Karpas-422 (cell line): Measurements from ENCODE around the gene MSRB2. TPM values are rescaled to one million over a fixed set of nuclear protein-coding genes. Genes with fewer than 3 reads are reported as not detected.
"Not testable (repeated sequence)": the region's sequence is repeated elsewhere in the genome, so short reads cannot be mapped to it uniquely, and the experiment has no call there.

Source experiments
- DNase-seq: peaks from one replicate; pipeline ENCODE4 v3.0.0-alpha.2; 2015
- H2AFZ ChIP-seq: fragments of 200-600 bp; sonication (generic); 2 replicates; pipeline ENCODE4 v1.6.1; 2014; ENCODE audit warnings: antibody characterized with exemption, low read length, mixed read lengths
- H3K27ac ChIP-seq: fragments of 200-600 bp; sonication (generic); 2 replicates; pipeline ENCODE4 v1.5.1; 2014; ENCODE audit warnings: mild to moderate bottlenecking, low read length, moderate library complexity
- H3K27me3 ChIP-seq: fragments of 200-600 bp; sonication (generic); 2 replicates; pipeline ENCODE4 v1.6.1; 2014; ENCODE audit warnings: low read length, mixed read lengths
- H3K36me3 ChIP-seq: fragments of 200-600 bp; sonication (generic); 2 replicates; pipeline ENCODE4 v1.6.1; 2014; ENCODE audit warnings: low read length, mixed read lengths; ENCODE audit not compliant: insufficient read depth
- H3K4me1 ChIP-seq: fragments of 200-600 bp; sonication (generic); 2 replicates; pipeline ENCODE4 v1.6.1; 2014; ENCODE audit warnings: mild to moderate bottlenecking, low read length, mixed read lengths
- H3K4me2 ChIP-seq: fragments of 200-600 bp; sonication (generic); 2 replicates; pipeline ENCODE4 v1.6.1; 2014; ENCODE audit warnings: low read length, low read depth, mild to moderate bottlenecking; ENCODE audit not compliant: poor library complexity, severe bottlenecking
- H3K4me3 ChIP-seq: fragments of 200-600 bp; sonication (generic); 2 replicates; pipeline ENCODE4 v1.5.1; 2014; ENCODE audit warnings: mild to moderate bottlenecking, antibody characterized with exemption, low read length, mixed read lengths
- H3K79me2 ChIP-seq: fragments of 200-600 bp; sonication (generic); 2 replicates; pipeline ENCODE4 v1.6.1; 2014; ENCODE audit warnings: mild to moderate bottlenecking, low read length, mixed read lengths
- H3K9ac ChIP-seq: fragments of 200-600 bp; sonication (generic); 2 replicates; pipeline ENCODE4 v1.6.0; 2014; ENCODE audit warnings: low read length
- H3K9me2 ChIP-seq: fragments of 200-600 bp; sonication (generic), shearing (Covaris generic); replicated peaks from 2 replicates; pipeline ENCODE4 v1.6.0; 2014; ENCODE audit warnings: mild to moderate bottlenecking, low read length, moderate library complexity; ENCODE audit not compliant: insufficient read depth
- H3K9me3 ChIP-seq: fragments of 300-700, 200-600 bp; sonication (generic); 2 replicates; pipeline ENCODE4 v1.6.1; 2014; ENCODE audit warnings: low read length, mixed read lengths
- H4K20me1 ChIP-seq: fragments of 200-600 bp; sonication (generic); 2 replicates; pipeline ENCODE4 v1.6.1; 2014; ENCODE audit warnings: mild to moderate bottlenecking, antibody characterized with exemption, low read length, low read depth; ENCODE audit not compliant: insufficient read depth
- total RNA-seq: library from RNA; depleted of rRNA; stranded (reverse); fragments of >200 nt; shearing (Covaris generic); gene quantifications from 2 replicates; pipeline ENCODE4 v1.2.3, GENCODE V29; 2014; ENCODE audit warnings: low replicate concordance

Gene MSRB2
- total RNA-seq, 1 experiment from 2014 or later = 12.3 TPM

DNA sequence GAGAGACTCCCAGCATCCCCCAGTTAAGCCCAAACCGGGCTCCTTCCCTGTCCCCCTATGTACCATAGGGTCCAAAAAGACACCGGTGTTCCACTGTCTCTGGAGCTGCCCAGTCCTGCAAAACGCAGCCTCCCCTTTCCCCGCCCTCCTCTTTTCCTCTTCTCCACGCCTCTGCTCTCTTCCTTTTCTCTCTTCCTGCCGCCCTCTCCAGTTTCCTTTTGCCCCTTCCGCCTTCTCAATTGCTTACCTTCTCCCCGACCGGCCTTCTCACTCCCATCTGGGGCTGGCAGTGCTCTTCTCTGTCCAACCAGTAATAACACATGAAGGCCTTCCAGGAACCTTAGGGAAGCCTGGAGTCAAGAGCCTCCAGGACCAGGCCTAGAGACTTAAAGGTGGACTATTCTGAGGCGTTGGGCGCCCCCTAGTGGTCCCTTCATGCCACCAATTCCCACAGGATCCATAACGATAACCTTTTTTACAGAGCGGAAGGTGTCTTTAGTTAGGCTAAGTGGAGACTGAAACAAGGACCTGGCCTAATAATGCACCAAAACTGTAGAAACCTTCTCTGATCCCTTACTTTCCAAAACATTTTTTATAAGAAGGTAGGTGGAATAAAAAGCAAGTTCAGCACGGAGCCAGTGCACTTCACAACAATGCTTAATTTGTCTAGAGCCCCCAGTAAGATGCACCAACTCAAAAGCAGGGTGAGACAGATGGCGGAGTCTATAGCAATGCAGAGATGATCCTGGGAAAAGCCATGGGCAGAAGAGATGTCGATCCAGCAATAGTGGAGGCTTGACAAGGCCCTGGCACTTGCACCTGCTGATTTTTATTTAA, 27.2 kb upstream of the MSRB2 start:
- Histone ChIP-seq H3K9me2 (no peaks in the 10 kb centered on the region), H4K20me1 (0 out of 2 replicates have a peak, but pooled peaks cover 3% of the 10 kb centered on the region), H3K27me3 (no peaks in the 10 kb centered on the region), H3K27ac (no peak overlapping the region), H2AFZ (no peak overlapping the region), H3K36me3 (no peaks in the 10 kb centered on the region), H3K9me3 (no peaks in the 10 kb centered on the region), H3K4me3 (no peak overlapping the region), H3K9ac (no peak overlapping the region), H3K79me2 (no peaks in the 10 kb centered on the region), H3K4me2 (no peak overlapping the region), H3K4me1 (no peaks in the 10 kb centered on the region)
- peak; percentile 88 for DNase-seq

DNA sequence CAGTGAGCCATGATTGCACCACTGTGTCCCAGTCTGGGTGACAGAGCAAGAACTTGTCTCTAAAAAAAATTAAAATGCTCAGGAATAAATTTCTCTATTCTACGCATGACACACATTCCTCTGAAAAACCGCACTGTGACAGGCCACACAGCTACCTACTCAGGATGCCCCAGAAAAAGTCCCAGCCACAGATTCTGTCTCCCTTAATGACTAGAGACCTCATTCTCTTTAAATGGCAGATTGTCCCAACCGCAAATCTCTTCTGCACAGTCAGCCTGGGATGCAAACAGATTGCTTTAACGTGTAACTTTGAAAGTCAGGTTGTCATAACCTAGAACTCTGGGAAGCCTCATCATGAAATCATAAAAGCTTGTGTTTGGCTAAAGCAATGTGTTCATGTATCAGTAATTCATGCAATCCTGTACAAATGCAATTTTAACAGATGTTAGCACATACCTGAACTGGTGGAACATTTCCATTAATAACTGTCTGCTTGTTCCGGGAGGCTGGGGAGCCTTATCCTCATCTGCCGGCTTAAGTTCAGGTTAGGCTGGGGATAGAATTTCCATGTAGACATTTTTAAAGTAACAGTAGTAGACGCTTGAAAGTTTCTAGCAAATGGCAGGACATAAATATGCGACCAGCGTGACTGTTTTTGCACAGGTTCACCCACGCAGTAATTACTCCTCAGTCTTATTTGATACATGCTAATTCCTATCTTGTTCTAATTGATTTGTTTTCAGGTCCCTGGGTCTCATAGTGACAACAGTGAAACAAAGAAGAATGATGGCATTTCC, 26.2 kb upstream of the MSRB2 start:
- Histone ChIP-seq H3K36me3 (no peaks in the 10 kb centered on the region), H3K79me2 (no peaks in the 10 kb centered on the region), H3K9me3 (no peaks in the 10 kb centered on the region), H2AFZ (no peak overlapping the region), H3K9me2 (no peaks in the 10 kb centered on the region), H3K27me3 (no peaks in the 10 kb centered on the region), H3K4me2 (no peak overlapping the region), H3K27ac (no peak overlapping the region), H3K4me3 (no peak overlapping the region), H4K20me1 (0 out of 2 replicates have a peak, but pooled peaks cover 3% of the 10 kb centered on the region), H3K4me1 (no peaks in the 10 kb centered on the region), H3K9ac (no peak overlapping the region)
- DNase-seq = no peak

DNA sequence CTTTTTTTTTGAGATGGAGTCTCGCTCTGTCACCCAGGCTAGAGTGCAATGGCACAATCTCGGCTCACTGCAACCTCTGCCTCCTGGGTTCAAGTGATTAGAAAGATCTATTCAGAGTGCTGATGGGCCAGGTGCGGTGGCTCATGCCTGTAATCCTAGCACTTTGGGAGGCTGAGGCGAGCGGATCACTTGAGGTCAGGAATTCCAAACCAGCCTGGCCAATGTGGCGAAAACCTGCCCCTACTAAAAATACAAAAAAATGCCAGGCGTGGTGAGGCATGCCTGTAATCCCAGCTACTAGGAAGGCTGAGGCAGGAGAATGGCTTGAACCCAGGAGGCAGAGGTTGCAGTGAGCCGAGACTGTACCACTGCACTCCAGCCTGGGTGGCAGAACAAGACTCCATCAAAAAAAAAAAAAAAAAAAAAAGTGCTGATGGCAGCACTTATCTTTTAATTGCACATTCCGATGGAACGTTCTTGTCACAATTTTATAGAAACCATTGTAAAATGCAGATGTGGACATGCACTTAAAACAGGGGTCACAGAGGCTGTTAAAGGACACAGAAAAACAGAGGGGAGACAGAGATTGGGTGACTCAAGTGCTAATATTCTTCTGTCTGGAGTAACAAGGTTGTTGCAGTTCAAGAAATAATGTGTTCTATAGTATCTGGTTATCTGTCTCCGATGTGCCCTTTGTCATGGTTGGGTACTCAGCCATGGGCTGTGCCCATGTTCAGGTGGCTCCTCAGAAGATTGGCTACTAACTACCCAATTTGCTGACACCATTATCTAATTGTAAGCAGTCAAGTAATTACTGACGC, 25.1 kb upstream of the MSRB2 start:
- not testable (repeated sequence) for H3K4me3 ChIP-seq, H3K4me2 ChIP-seq, H3K9ac ChIP-seq, DNase-seq, H3K9me2 ChIP-seq, H3K4me1 ChIP-seq, H4K20me1 ChIP-seq, H3K27me3 ChIP-seq, H3K36me3 ChIP-seq, H2AFZ ChIP-seq, H3K79me2 ChIP-seq, H3K9me3 ChIP-seq, H3K27ac ChIP-seq

DNA sequence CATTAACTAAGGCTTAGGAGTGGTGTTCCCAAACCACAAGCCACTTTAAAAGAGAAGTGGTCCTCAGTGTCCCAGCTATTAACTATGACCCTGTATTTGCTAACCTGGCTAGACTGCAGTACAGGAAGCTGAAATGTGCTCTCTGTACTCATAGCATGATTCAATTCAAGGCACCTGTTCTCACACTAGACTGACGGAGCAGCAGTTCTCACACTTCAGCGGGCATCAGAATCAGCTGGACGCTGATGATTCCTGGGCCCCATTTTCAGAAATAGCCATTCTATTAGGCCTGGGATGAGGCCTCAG, 24.5 kb upstream of the MSRB2 start:
- H2AFZ ChIP-seq = no peak overlapping the region
- H3K9me3 ChIP-seq = no peaks in the 10 kb centered on the region
- H3K36me3 ChIP-seq = no peaks in the 10 kb centered on the region
- no peaks in the 10 kb centered on the region for H3K4me1 ChIP-seq
- H3K27ac ChIP-seq = no peak overlapping the region
- H4K20me1 ChIP-seq = 0 out of 2 replicates have a peak, but pooled peaks cover 3% of the 10 kb centered on the region
- no peaks in the 10 kb centered on the region for H3K9me2 ChIP-seq
- H3K79me2 ChIP-seq = no peaks in the 10 kb centered on the region
- H3K4me2 ChIP-seq = no peak overlapping the region
- no peak overlapping the region for H3K9ac ChIP-seq
- H3K27me3 ChIP-seq = no peaks in the 10 kb centered on the region
- H3K4me3 ChIP-seq = no peak overlapping the region
- DNase-seq = no peak

DNA sequence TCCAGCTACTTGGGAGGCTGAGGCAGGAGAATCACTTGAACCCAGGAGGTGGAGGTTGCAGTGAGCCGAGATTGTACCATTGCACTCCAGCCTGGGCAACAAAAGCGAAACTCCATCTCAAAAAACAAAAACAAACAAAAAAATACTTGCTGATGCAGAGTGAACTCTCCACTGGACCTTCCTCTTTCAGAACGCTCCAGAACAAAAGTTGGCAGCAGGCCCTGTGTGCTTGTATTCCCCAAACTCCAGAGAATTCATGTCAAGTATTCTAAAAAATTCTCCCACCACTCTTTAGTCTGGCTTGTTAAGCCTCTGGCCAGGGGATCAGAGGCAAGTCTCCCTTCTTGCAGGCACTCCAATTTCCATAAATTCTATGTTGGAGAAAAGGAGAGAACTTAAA, 22.8 kb upstream of the MSRB2 start:
- not testable (repeated sequence) for DNase-seq, H3K4me1 ChIP-seq, H3K4me3 ChIP-seq, H3K79me2 ChIP-seq, H3K9ac ChIP-seq, H3K4me2 ChIP-seq, H4K20me1 ChIP-seq, H3K27ac ChIP-seq, H3K27me3 ChIP-seq, H3K9me2 ChIP-seq, H3K9me3 ChIP-seq, H2AFZ ChIP-seq, H3K36me3 ChIP-seq

DNA sequence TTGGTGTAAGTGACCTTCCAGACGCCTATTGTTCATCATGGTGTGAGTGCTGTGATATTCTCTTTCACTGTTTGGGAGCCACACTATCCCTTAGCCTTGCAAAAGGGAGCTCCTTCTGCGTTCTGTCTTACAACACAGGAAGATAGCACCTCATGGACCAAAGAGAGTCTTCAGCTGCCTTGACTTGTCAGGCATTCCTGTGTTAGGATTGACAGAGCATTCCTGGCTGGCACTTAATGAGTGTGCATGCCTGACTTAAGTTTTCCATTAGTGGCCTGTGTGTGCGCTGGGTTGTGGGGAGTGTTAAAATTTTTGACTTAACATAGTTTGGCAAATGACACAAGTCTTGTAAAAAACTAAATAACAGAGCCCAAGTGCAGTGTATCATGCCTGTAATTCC, 21.9 kb upstream of the MSRB2 start:
- Histone ChIP-seq H3K4me3 (no peak overlapping the region), H3K27me3 (no peaks in the 10 kb centered on the region), H3K27ac (no peak overlapping the region), H3K4me2 (no peak overlapping the region), H3K9me3 (no peaks in the 10 kb centered on the region), H2AFZ (no peak overlapping the region), H4K20me1 (0 out of 2 replicates have a peak, but pooled peaks cover under 1% of the 10 kb centered on the region), H3K79me2 (no peaks in the 10 kb centered on the region), H3K9me2 (no peaks in the 10 kb centered on the region), H3K4me1 (no peaks in the 10 kb centered on the region), H3K36me3 (no peaks in the 10 kb centered on the region), H3K9ac (no peak overlapping the region)
- no peak for DNase-seq

DNA sequence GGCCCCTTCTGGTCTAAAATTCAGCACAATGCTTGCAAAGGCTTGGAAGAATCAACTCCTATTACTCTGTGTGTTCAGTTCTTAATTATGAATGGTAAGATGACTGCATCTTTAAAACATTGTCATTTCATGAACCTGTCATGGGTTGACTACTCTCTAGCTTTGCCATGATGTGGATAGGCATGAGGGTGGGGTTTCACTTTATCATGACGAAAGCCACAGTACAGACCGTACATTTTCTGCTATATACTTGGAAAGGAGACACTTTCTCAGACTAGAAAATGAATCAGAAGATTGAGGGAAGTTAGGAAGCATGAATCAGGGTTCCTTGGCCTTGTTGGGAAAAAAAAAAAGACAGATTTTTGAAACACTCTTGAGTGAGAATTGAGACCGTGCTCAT, 19.7 kb upstream of the MSRB2 start:
- H3K4me2 ChIP-seq = no peak overlapping the region
- no peaks in the 10 kb centered on the region for H3K9me3 ChIP-seq
- no peaks in the 10 kb centered on the region for H3K4me1 ChIP-seq
- no peak overlapping the region for H2AFZ ChIP-seq
- no peaks in the 10 kb centered on the region for H4K20me1 ChIP-seq
- H3K9me2 ChIP-seq = no peaks in the 10 kb centered on the region
- no peak overlapping the region for H3K9ac ChIP-seq
- H3K79me2 ChIP-seq = no peaks in the 10 kb centered on the region
- DNase-seq = no peak
- H3K4me3 ChIP-seq = no peak overlapping the region
- no peaks in the 10 kb centered on the region for H3K36me3 ChIP-seq
- no peak overlapping the region for H3K27ac ChIP-seq
- no peaks in the 10 kb centered on the region for H3K27me3 ChIP-seq

DNA sequence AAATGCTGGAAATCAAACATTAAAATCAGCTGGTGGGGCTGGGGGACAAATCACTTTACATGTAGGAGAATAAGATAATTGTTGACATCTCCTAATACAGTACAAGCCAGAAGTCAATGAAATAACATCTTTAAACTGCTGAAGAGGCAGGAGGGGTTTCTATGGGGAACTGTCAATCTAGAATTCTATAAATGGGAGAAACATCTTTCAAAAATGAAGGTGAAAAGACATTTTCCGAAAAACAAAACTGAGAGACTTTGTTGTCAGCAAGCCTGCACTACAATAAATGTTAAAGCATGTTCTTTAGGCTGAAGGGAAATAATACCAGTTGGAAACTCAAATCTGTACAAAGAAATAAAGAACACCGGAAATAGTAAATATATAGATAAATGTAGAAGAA, 17.3 kb upstream of the MSRB2 start:
- no peaks in the 10 kb centered on the region for H3K27me3 ChIP-seq
- DNase-seq = no peak
- H2AFZ ChIP-seq = no peak overlapping the region
- H3K36me3 ChIP-seq = no peaks in the 10 kb centered on the region
- no peaks in the 10 kb centered on the region for H3K4me1 ChIP-seq
- no peaks in the 10 kb centered on the region for H3K9me2 ChIP-seq
- no peaks in the 10 kb centered on the region for H3K79me2 ChIP-seq
- no peaks in the 10 kb centered on the region for H3K9me3 ChIP-seq
- no peak overlapping the region for H3K4me3 ChIP-seq
- H3K4me2 ChIP-seq = no peak overlapping the region
- H3K9ac ChIP-seq = no peak overlapping the region
- no peaks in the 10 kb centered on the region for H4K20me1 ChIP-seq
- no peak overlapping the region for H3K27ac ChIP-seq
